HL-60 (cell line): Measurements from ENCODE around the gene KRTAP10-7.

Experiments used
- DNase-seq, 2 experiments: peaks; one replicate each; pipeline ENCODE4 v3.0.0-alpha.2; 2010 to 2020; ENCODE audit warnings: low read depth in 1 of 2, low spot score in 1 of 2
- H3K27ac ChIP-seq: fragments of 250-450 bp; sonication (Bioruptor Pico); replicated peaks from 2 replicates; pipeline ENCODE4 v1.5.1; 2020; ENCODE audit warnings: mild to moderate bottlenecking, moderate library complexity
- H3K27me3 ChIP-seq: fragments of 250-450 bp; sonication (Bioruptor Pico); 2 replicates; pipeline ENCODE4 v1.5.1; 2021; ENCODE audit warnings: mild to moderate bottlenecking, moderate library complexity; ENCODE audit not compliant: insufficient read depth, poor library complexity, severe bottlenecking
- H3K4me3 ChIP-seq: replicated peaks from 2 replicates; pipeline ENCODE4 v1.5.1; 2011; ENCODE audit warnings: mild to moderate bottlenecking, control low read depth, low read length; ENCODE audit not compliant: insufficient read depth
- CTCF ChIP-seq: IDR thresholded peaks from one replicate; pipeline ENCODE4 v1.5.1; 2011; ENCODE audit warnings: low read length, control low read depth, inconsistent platforms; ENCODE audit not compliant: insufficient read depth
- GABPA ChIP-seq: IDR thresholded peaks from 2 replicates; pipeline ENCODE4 v1.6.1; 2012; ENCODE audit warnings: low read depth
- POLR2AphosphoS5 ChIP-seq: IDR thresholded peaks from 2 replicates; pipeline ENCODE4 v1.6.1; 2012; ENCODE audit warnings: low read depth
- REST ChIP-seq: IDR thresholded peaks from 2 replicates; pipeline ENCODE4 v1.6.1; 2012; ENCODE audit warnings: low read depth; ENCODE audit not compliant: insufficient replicate concordance
- SPI1 ChIP-seq: IDR thresholded peaks from 2 replicates; pipeline ENCODE4 v1.6.1; 2012; ENCODE audit warnings: low read depth, mild to moderate bottlenecking, borderline replicate concordance

The KRTAP10-7 gene

GRCh38 chr21:44592446-44593311 is 7.7 kb upstream of the KRTAP10-7 start, which contains the start of gene KRTAP10-6:
Gene KRTAP10-6, minus strand, starts transcription at chr21:44592505. Its CDS starts 21 bp downstream, at chr21:44592484.
- TF ChIP-seq SPI1 = no peak
- no peak for TF ChIP-seq REST
- TF ChIP-seq GABPA = no peak
- no peak for TF ChIP-seq POLR2AphosphoS5
- no peak for TF ChIP-seq CTCF
- no peak for DNase-seq
- Histone ChIP-seq H3K4me3 (no peak within 1 kb of the TSS), H3K27ac (no peak within 1 kb of the TSS), H3K27me3 (no peaks in the 10 kb centered on the region)

- H3K27me3 ChIP-seq = no peaks in the 10 kb centered on the region
- H3K4me3 ChIP-seq = no peak overlapping the region
- TF ChIP-seq SPI1 (no peak), POLR2AphosphoS5 (no peak), CTCF (no peak), GABPA (no peak), REST (no peak)
- H3K27ac ChIP-seq = no peak overlapping the region
- DNase-seq = no peak
These were observed 6.6 kb upstream of the KRTAP10-7 start for GRCh38 chr21:44593598-44594405.

GRCh38 chr21:44594406-44594916 is 5.9 kb upstream of the KRTAP10-7 start:
- TF ChIP-seq SPI1 (no peak), POLR2AphosphoS5 (no peak), CTCF (no peak), REST (no peak), GABPA (no peak)
- DNase-seq = no peak
- Histone ChIP-seq H3K4me3 (no peak overlapping the region), H3K27ac (no peak overlapping the region), H3K27me3 (no peaks in the 10 kb centered on the region)
